ENCODE data around the gene CLPSL1.

CLPSL1 gene

GRCh38 chr6:35745509-35745908 is 35.3 kb upstream of the CLPSL1 start:
- Histone ChIP-seq H3K27ac (replicated peaks) (no peak overlapping the region), H3K4me3 (replicated peaks; ENCODE audit: insufficient read depth, low read length) (no peak overlapping the region), H3K27me3 (ENCODE audit: insufficient read depth, poor library complexity, severe bottlenecking) (no peaks in the 10 kb centered on the region)
- TF ChIP-seq POLR2AphosphoS5 (IDR thresholded peaks at IDR 0.05; ENCODE audit: low read depth) (no peak), REST (IDR thresholded peaks at IDR 0.05; ENCODE audit: insufficient replicate concordance, low read depth) (no peak), GABPA (IDR thresholded peaks at IDR 0.05; ENCODE audit: low read depth) (no peak), SPI1 (IDR thresholded peaks at IDR 0.05; ENCODE audit: borderline replicate concordance, low read depth) (no peak), CTCF (IDR thresholded peaks at IDR 0.05; ENCODE audit: insufficient read depth, low read length) (no peak)
- DNase-seq (ENCODE audit: low read depth in 1 of 2, low spot score in 1 of 2) = no peak

- Histone ChIP-seq H3K4me3 (replicated peaks; ENCODE audit: insufficient read depth, low read length) (no peak overlapping the region), H3K27me3 (ENCODE audit: insufficient read depth, poor library complexity, severe bottlenecking) (no peaks in the 10 kb centered on the region), H3K27ac (replicated peaks) (no peak overlapping the region)
- DNase-seq (ENCODE audit: low read depth in 1 of 2, low spot score in 1 of 2) = no peak
- no peak for TF ChIP-seq CTCF (IDR thresholded peaks at IDR 0.05; ENCODE audit: insufficient read depth, low read length)
- TF ChIP-seq REST (IDR thresholded peaks at IDR 0.05; ENCODE audit: insufficient replicate concordance, low read depth) = no peak
- TF ChIP-seq POLR2AphosphoS5 (IDR thresholded peaks at IDR 0.05; ENCODE audit: low read depth) = no peak
- no peak for TF ChIP-seq GABPA (IDR thresholded peaks at IDR 0.05; ENCODE audit: low read depth)
- no peak for TF ChIP-seq SPI1 (IDR thresholded peaks at IDR 0.05; ENCODE audit: borderline replicate concordance, low read depth)
Observed at GRCh38 chr6:35746516-35746915, 34.3 kb upstream of the CLPSL1 start.

GRCh38 chr6:35747877-35748276 is 32.9 kb upstream of the CLPSL1 start:
- H3K27ac ChIP-seq (replicated peaks) = no peak overlapping the region
- no peak for DNase-seq (ENCODE audit: low read depth in 1 of 2, low spot score in 1 of 2)
- no peaks in the 10 kb centered on the region for H3K27me3 ChIP-seq (ENCODE audit: insufficient read depth, poor library complexity, severe bottlenecking)
- TF ChIP-seq GABPA (IDR thresholded peaks at IDR 0.05; ENCODE audit: low read depth) = no peak
- no peak for TF ChIP-seq POLR2AphosphoS5 (IDR thresholded peaks at IDR 0.05; ENCODE audit: low read depth)
- TF ChIP-seq SPI1 (IDR thresholded peaks at IDR 0.05; ENCODE audit: borderline replicate concordance, low read depth) = no peak
- H3K4me3 ChIP-seq (replicated peaks; ENCODE audit: insufficient read depth, low read length) = no peak overlapping the region

- Histone ChIP-seq H3K27me3 (ENCODE audit: insufficient read depth, poor library complexity, severe bottlenecking) (no peaks in the 10 kb centered on the region), H3K27ac (replicated peaks) (no peak overlapping the region), H3K4me3 (replicated peaks; ENCODE audit: insufficient read depth, low read length) (no peak overlapping the region)
- no peak for DNase-seq (ENCODE audit: low read depth in 1 of 2, low spot score in 1 of 2)
- TF ChIP-seq REST (IDR thresholded peaks at IDR 0.05; ENCODE audit: insufficient replicate concordance, low read depth) (no peak), SPI1 (IDR thresholded peaks at IDR 0.05; ENCODE audit: borderline replicate concordance, low read depth) (no peak), CTCF (IDR thresholded peaks at IDR 0.05; ENCODE audit: insufficient read depth, low read length) (no peak), POLR2AphosphoS5 (IDR thresholded peaks at IDR 0.05; ENCODE audit: low read depth) (no peak), GABPA (IDR thresholded peaks at IDR 0.05; ENCODE audit: low read depth) (no peak)
Observed at GRCh38 chr6:35750557-35750956, 30.3 kb upstream of the CLPSL1 start.
